Neuronal stem cell (in vitro differentiated cells): ENCODE measurements around the gene GMFB.

Experiments
- DNase-seq: peaks from one replicate; pipeline ENCODE4 v3.0.0-alpha.2; 2013; ENCODE audit warnings: low spot score
- H2AFZ ChIP-seq: one replicate; pipeline ENCODE4 v1.6.1; 2013; ENCODE audit warnings: mild to moderate bottlenecking, low read length, inconsistent platforms
- H2AK5ac ChIP-seq: 2 replicates; pipeline ENCODE4 v1.6.1; 2013; ENCODE audit warnings: low read depth, mild to moderate bottlenecking, inconsistent platforms, low read length, moderate library complexity, mixed read lengths
- H2BK120ac ChIP-seq: 2 replicates; pipeline ENCODE4 v1.6.1; 2013; ENCODE audit warnings: low read depth, mild to moderate bottlenecking, inconsistent platforms, low read length, moderate library complexity, mixed read lengths
- H2BK12ac ChIP-seq: one replicate; pipeline ENCODE4 v1.6.1; 2013; ENCODE audit warnings: low read length, inconsistent platforms
- H2BK15ac ChIP-seq: 2 replicates; pipeline ENCODE4 v1.6.1; 2013; ENCODE audit warnings: mild to moderate bottlenecking, low read length, inconsistent platforms, mixed read lengths
- H2BK5ac ChIP-seq: one replicate; pipeline ENCODE4 v1.6.1; 2013; ENCODE audit warnings: inconsistent platforms, mild to moderate bottlenecking, low read length, moderate library complexity
- H3K14ac ChIP-seq: one replicate; pipeline ENCODE4 v1.6.1; 2013; ENCODE audit warnings: low read length, inconsistent platforms
- H3K18ac ChIP-seq: 2 replicates; pipeline ENCODE4 v1.6.1; 2013; ENCODE audit warnings: low read length, inconsistent platforms
- H3K23ac ChIP-seq: 2 replicates; pipeline ENCODE4 v1.6.1; 2013; ENCODE audit warnings: low read depth, mild to moderate bottlenecking, mixed read lengths, low read length, inconsistent platforms; ENCODE audit not compliant: poor library complexity
- H3K27ac ChIP-seq: replicated peaks from 3 replicates; pipeline ENCODE4 v1.5.1; 2013; ENCODE audit warnings: low read length, inconsistent platforms
- H3K27me3 ChIP-seq, 3 experiments: 2 replicates each; pipeline ENCODE4 v1.6.1; 2013; ENCODE audit warnings: low read length in 3 of 3, mild to moderate bottlenecking in 2 of 3, inconsistent platforms in 1 of 3, low read depth in 1 of 3, mixed read lengths in 1 of 3, moderate library complexity in 1 of 3; ENCODE audit not compliant: control insufficient read depth in 3 of 3, insufficient read depth in 3 of 3
- H3K36me3 ChIP-seq, 2 donors: replicated peaks in 1 of 2; 2 replicates each; pipeline ENCODE4 v1.6.1; 2013; ENCODE audit warnings: low read length in 2 of 2; ENCODE audit not compliant: control insufficient read depth in 2 of 2, insufficient read depth in 2 of 2
- H3K4ac ChIP-seq: 2 replicates; pipeline ENCODE4 v1.6.1; 2013; ENCODE audit warnings: inconsistent platforms, mild to moderate bottlenecking, low read length, moderate library complexity
- H3K4me1 ChIP-seq, 2 donors: 1 replicate in 1 of 2; 2 replicates in 1 of 2; pipeline ENCODE4 v1.6.1; 2013; ENCODE audit warnings: low read length in 2 of 2, low read depth in 1 of 2; ENCODE audit not compliant: control insufficient read depth in 2 of 2, insufficient read depth in 1 of 2
- H3K4me2 ChIP-seq: one replicate; pipeline ENCODE4 v1.6.1; 2013; ENCODE audit warnings: mild to moderate bottlenecking, low read length, inconsistent platforms; ENCODE audit not compliant: insufficient read depth, poor library complexity, severe bottlenecking
- H3K4me3 ChIP-seq, 2 donors: 2 replicates each; pipeline ENCODE4 v1.5.1; 2013; ENCODE audit warnings: low read length in 2 of 2, mild to moderate bottlenecking in 2 of 2, inconsistent platforms in 1 of 2, moderate library complexity in 1 of 2
- H3K79me1 ChIP-seq: one replicate; pipeline ENCODE4 v1.6.1; 2013; ENCODE audit warnings: low read depth, mild to moderate bottlenecking, inconsistent platforms, low read length, moderate library complexity
- H3K9ac ChIP-seq: one replicate; pipeline ENCODE4 v1.6.1; 2013; ENCODE audit warnings: mild to moderate bottlenecking, low read depth, low read length, inconsistent platforms; ENCODE audit not compliant: poor library complexity
- H3K9me3 ChIP-seq, 2 donors: replicated peaks in 1 of 2; 2 replicates each; pipeline versions ENCODE3 to v1.6.1; 2013; ENCODE audit warnings: low read length in 2 of 2, mild to moderate bottlenecking in 2 of 2, inconsistent platforms in 1 of 2, low read depth in 1 of 2, mixed read lengths in 1 of 2, moderate library complexity in 1 of 2; ENCODE audit not compliant: control insufficient read depth in 2 of 2, insufficient read depth in 1 of 2
- H4K8ac ChIP-seq: one replicate; pipeline ENCODE4 v1.6.1; 2013; ENCODE audit warnings: low read depth, mild to moderate bottlenecking, inconsistent platforms, low read length, moderate library complexity
- H4K91ac ChIP-seq: one replicate; pipeline ENCODE4 v1.6.1; 2013; ENCODE audit warnings: low read length, low read depth, mild to moderate bottlenecking, inconsistent platforms; ENCODE audit not compliant: poor library complexity
- WGBS, 2 donors: extraction: QIAGEN DNeasy Blood & Tissue Kit; methylation state at CpG; one replicate each; pipeline ENCODE4 v1.1.7; 2013; ENCODE audit warnings: missing lambda C conversion rate in 2 of 2, mixed read lengths in 1 of 2; ENCODE audit not compliant: insufficient read length in 2 of 2, insufficient replicate concordance in 1 of 2; ENCODE audit errors: extremely low coverage in 2 of 2; 5-methylcytosine and 5-hydroxymethylcytosine counted together

Gene GMFB

DNA sequence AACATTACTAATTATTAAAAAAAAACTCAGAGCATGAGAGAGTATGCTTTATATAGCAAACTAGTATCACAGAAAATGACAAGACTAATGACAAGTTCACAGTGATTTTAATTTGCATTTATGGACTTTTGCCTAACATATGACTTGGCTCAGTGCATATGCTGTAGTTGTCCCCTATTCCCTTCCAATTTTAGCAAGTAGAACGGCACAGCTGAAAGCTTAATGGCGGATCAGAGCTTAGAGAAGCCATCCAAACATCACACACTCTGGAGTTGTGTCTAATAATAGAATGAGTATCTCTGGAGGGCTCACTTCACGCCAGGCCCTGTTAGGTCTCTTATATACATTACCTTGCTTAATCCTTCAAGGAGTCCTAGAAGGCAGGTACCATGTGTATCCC is 60.9 kb downstream of the GMFB start:
- Histone ChIP-seq H4K91ac (no peak overlapping the region), H3K23ac (no peak overlapping the region), H3K9me3 (no peaks in the 10 kb centered on the region), H2BK120ac (no peak overlapping the region), H3K27ac (no peak overlapping the region), H2BK15ac (no peak overlapping the region), H3K4me3 (no peak overlapping the region), H3K9ac (no peak overlapping the region), H3K14ac (no peak overlapping the region), H3K4ac (no peak overlapping the region), H2BK12ac (no peak overlapping the region), H2BK5ac (no peak overlapping the region), H3K4me1 (no peaks in the 10 kb centered on the region), H3K79me1 (peaks cover 2% of the 10 kb centered on the region), H2AFZ (no peak overlapping the region), H3K18ac (no peak overlapping the region), H3K36me3 (peaks cover 9 to 98% of the 10 kb centered on the region in 2 donors), H2AK5ac (no peak overlapping the region), H4K8ac (no peak overlapping the region), H3K4me2 (no peak overlapping the region), H3K27me3 (no peaks in the 10 kb centered on the region)
- WGBS, 2 donors = no CpG with 5 or more reads among the region's 3 CpGs
- no peak for DNase-seq

DNA sequence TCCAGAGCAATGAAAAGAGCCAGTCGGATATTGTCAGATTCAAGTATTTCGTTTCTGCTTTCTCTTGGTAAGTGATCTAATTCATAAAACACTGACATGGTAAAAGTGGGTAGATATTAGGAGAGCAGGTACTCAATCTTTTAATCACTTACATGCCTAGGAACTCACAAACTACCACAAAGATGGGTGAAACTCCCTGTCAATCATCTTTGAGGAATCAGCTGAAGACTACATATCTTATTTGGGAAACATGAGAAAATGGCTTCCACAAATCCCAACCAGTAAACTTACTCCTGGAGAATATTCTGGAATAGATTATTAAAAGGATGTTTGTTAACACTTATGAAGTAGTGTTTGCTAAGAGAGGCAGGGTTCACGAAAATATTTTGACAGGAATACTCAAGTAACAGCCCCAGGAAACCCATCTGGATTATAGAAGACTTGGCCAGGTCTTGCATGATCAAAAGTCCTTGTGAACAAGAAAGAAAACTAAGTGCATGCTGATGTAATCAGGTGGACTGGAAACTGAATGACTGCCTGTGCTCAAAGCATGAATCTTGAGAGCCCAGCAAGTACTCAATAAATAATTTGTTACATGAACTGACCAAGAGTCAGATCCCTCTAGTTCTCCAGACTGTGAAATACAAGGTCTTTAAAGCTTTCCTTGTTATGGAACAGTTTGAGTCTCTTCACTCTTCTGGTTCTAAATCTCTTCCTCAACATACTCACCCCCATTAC is 63.1 kb downstream of the GMFB start:
- Histone ChIP-seq H3K4me1 (no peaks in the 10 kb centered on the region), H2BK12ac (no peak overlapping the region), H3K4me2 (no peak overlapping the region), H3K18ac (no peak overlapping the region), H3K9me3 (no peaks in the 10 kb centered on the region), H4K8ac (no peak overlapping the region), H2BK15ac (no peak overlapping the region), H4K91ac (no peak overlapping the region), H3K14ac (no peak overlapping the region), H3K27me3 (no peaks in the 10 kb centered on the region), H3K27ac (no peak overlapping the region), H3K23ac (no peak overlapping the region), H3K36me3 (peaks cover 9 to 87% of the 10 kb centered on the region in 2 donors), H2AK5ac (no peak overlapping the region), H3K79me1 (peaks cover under 1% of the 10 kb centered on the region), H2BK120ac (no peak overlapping the region), H3K9ac (no peak overlapping the region), H3K4me3 (no peak overlapping the region), H3K4ac (no peak overlapping the region), H2BK5ac (no peak overlapping the region), H2AFZ (no peak overlapping the region)
- no peak for DNase-seq
- WGBS, 2 donors = no CpG with 5 or more reads among the region's 3 CpGs

DNA sequence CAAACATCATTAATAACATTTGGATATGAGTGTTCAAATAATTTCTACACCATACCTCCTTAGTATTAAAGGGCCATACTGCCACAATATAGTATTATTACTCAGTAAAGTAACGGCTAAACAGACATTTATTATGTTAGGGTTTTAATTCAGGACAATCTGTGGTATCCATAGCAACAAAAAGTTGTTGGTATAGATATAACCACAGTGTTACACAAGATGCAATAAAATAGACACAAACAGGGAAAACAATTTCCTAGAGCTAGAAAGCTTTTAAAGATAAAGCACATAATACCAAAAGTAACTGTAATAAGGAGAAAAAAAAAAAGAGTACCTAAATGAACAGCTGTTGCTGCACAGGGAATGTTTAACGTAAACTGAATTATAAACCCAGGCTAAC is 63.7 kb downstream of the GMFB start:
- peaks cover 9 to 87% of the 10 kb centered on the region in 2 donors for H3K36me3 ChIP-seq
- H3K4me3 ChIP-seq = no peak overlapping the region
- no peaks in the 10 kb centered on the region for H3K27me3 ChIP-seq
- H2BK15ac ChIP-seq = no peak overlapping the region
- H3K9ac ChIP-seq = no peak overlapping the region
- no peak overlapping the region for H3K27ac ChIP-seq
- no peak overlapping the region for H2AK5ac ChIP-seq
- H4K8ac ChIP-seq = no peak overlapping the region
- no peak overlapping the region for H2BK5ac ChIP-seq
- H3K23ac ChIP-seq = no peak overlapping the region
- H3K14ac ChIP-seq = no peak overlapping the region
- H2AFZ ChIP-seq = no peak overlapping the region
- DNase-seq = no peak
- no peak overlapping the region for H3K4me2 ChIP-seq
- no peaks in the 10 kb centered on the region for H3K79me1 ChIP-seq
- no peak overlapping the region for H3K18ac ChIP-seq
- H3K4ac ChIP-seq = no peak overlapping the region
- no peak overlapping the region for H2BK120ac ChIP-seq
- no peak overlapping the region for H4K91ac ChIP-seq
- no peaks in the 10 kb centered on the region for H3K9me3 ChIP-seq
- H3K4me1 ChIP-seq = no peaks in the 10 kb centered on the region
- H2BK12ac ChIP-seq = no peak overlapping the region
- no CpG with 5 or more reads among the region's 2 CpGs for WGBS, 2 donors
